Amniotic stem cell (primary cell): ENCODE data around the gene TCF12.

Experiments used
- DNase-seq: peaks from one replicate; lab custom pipeline; 2025; lab: John Stamatoyannopoulos, UW

The TCF12 gene

DNA sequence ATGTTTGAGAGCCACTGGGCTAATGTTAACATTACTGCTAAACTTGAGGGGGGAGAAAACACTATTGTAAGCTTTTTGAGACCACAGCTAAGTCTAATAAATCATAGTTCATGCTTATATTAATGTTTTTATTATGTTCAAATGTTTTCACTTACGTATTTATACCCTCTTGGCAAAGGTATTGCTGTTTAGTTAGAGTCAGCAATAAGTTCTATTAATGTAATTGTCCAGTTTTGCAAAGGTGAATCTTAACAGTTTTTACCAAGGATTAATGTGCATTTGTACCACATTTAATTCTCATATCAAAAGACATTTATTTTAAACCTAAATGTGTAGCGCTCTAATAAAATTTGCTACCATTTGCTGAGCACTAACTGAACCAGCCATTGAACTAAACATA is 251.2 kb downstream of the TCF12 start:
- no peak for DNase-seq

DNA sequence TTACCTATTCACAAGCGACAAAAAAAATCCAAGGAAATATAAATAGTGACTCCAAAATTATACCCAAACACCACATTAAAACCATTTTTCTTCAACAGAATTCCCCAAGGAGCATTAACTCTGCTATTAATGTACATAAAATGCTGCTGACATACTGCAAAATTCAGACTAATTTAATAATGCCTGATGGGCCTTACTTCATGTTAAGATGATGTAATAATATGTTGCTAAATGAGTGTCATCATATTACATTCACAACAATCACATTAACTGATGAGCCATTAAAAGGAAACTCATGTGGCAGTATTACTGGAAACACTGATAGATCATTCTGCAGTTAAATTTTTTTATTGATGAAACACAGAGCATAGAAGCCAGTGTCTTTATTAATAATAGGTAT is 253.0 kb downstream of the TCF12 start:
- no peak for DNase-seq

DNA sequence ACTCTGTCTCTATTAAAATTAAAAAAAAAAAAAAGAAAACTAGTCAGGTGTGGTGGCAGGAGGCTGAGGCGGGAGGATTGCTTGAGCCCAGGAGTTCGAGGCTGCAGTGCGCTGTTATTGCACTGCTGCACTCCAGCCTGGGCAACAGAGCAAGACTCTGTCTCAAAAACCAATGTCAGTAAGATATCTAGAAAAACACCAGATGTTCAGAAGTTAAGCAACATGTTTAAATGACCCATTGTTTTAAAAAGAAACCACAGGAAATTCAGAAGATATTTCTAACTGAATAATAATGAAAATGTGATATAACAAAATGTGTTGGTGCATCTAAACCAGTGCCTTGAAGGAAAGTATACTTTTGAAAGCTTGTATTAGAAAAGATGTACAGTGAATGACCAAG is 254.5 kb downstream of the TCF12 start:
- no peak for DNase-seq

DNA sequence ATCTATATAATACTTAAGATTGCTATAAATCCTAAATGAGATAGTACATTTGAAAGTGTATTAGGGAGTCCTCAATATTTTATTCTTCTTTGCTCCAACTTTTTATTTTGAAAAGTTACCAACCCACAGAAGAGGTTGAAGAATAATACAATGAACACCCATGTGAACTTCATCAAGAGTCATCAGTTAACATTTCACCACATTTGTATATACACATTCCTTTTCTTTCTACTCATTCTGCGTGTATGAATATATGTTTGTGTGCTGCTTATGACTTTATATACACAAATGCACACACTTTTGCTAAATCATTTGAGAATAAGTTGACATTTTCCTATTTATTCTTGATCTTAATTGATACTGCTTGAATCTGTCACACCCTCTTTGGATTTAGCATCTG is 264.6 kb downstream of the TCF12 start:
- DNase-seq, result no peak

DNA sequence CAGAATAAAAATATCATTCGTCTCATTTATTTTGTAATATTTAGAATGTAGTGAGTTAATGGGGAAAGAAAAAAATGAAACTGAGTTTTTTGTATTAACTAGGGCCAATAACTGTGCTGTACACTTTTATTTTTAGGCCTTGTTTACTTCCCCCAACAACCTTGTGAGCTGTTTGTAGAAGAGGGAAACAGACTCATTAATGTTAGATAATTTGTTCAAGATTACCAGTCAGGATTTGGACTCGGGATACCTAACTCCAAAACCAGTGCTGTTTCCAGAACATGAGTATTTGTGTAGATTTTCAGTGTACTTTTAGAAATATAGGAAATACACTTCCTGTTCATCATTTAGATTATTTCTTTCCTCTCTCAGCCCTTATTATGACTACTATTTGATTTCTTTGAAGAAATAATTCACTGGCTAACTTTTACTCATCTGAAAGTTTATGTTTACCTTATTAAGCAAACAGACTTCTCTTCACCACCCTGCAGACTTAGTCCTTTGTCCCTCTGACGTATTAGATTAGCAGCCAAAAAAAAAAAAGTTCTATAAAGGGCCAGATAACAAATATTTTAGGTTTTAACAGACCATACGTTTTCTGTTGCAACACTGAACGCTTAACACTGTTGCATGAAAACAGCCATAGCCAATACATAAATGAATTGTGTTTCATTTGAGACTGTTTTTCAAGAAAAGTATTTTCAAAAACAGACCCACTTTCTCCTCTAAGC is 265.3 kb downstream of the TCF12 start:
- no peak for DNase-seq

DNA sequence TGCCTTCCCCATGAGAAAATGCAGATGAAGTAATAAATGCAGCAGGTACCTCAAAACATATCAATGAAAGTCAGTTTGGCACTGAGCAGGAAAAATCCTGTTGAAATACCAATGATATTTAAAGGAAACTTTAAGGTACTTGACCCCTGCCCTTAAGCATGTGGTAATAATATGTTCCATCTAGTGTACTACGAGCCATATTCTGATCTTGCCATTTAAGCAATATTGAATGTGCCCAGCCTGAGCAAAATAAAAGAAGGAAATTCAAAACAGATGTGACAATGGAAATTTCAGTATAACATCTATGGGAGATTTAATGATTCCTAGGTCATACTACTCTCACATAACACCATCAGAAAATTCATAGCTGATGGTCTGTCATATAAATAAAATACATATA is 266.1 kb downstream of the TCF12 start:
- no peak for DNase-seq

DNA sequence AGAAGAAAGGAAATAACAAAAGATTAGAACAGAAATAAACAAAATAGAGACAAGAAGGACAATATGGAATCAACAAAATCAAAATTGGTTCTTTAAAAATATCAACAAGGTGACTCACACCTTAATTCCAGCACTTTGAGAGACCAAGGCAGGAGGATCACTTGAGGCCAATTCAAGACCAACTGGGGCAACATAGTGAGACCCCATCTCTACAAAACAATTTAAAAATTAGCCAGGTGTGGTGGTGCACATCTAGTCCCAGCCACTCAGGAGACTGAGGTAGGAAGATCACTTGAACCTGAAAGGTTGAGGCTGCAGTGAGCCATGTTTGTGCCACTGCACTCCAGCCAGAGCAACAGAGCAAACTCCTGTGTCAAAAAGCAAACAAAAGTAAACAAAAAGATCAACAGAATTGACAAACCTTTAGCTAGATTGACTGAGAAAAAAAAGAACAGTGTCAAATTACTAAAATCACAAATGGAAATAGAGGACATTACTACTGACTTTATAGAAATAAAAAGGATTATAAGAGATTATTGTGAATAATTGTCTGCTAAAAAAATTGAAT is 267.1 kb downstream of the TCF12 start:
- DNase-seq, result no peak

DNA sequence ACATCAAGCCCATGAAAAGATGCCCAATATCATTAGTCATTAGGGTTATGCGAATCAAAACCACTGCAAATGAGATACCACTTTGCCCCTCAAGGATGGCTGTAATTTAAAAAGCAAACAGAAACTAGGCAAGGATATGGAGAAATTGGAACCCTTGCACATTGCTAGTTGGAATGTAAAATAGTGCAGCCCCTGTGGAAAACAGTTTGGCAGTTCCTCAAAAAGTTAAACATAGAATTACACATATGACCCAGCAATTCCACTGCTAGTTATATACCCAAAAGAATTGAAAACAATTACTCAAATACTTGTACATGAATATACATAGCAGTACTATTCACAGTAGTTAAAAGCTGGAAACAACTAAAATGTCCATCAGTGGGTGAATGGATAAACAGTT is 271.0 kb downstream of the TCF12 start:
- no peak for DNase-seq

DNA sequence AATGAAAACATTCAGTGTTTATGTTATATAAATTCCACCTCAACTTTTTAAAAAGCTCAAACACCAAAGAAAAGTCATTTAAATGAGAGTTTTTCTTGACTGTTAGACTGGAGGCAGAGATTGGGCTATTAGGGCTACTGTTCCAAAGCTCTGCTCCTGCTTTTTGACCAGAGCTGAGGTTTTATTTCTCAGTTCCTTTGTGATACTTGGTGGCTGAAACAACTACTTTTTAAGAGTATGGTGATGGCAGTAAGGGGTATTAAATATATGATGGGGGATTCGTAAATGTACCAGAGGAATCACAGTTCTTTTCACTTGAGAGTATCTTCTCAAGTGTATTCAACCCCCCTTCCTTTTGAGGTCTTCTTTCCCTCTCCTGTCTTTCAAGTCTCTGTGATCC is 271.8 kb downstream of the TCF12 start:
- DNase-seq, result no peak

DNA sequence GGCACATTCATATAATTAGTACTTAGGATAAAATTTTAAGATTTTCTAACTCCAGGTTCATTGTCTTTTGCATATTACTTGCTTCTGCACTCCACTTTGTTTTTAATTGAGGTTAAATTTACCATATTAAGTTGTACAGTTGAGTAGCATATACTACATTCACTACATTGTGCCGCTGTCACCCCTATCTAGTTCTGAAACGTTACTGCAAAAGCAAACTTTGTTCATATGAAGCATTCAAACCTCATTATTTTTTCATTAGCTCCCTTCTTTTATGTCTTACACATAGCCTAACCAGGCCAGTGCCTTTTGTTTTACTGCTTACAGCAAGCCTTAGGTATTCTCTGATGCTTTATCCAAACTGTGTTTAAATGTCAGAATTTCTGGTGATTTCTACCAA is 274.7 kb downstream of the TCF12 start:
- no peak for DNase-seq

DNA sequence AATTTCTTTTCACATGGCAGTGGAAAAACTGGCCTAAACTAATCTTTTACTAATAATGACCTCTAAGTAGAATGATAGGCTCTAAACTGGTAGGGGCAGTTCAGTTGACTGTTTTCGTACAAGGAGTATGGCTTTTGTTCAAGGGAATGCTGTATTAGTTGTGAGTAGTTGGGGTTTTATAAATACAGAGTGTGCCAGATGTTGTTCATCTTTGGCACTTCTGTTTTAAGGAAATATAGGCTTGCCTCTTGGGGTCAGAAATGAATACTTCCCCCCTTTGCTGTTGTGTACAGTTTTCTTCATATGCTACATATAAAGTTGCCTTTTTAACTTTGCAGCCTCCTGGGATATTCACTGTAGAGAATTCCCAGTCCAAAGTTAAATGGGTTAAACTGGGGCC is 276.9 kb downstream of the TCF12 start:
- DNase-seq, result no peak

DNA sequence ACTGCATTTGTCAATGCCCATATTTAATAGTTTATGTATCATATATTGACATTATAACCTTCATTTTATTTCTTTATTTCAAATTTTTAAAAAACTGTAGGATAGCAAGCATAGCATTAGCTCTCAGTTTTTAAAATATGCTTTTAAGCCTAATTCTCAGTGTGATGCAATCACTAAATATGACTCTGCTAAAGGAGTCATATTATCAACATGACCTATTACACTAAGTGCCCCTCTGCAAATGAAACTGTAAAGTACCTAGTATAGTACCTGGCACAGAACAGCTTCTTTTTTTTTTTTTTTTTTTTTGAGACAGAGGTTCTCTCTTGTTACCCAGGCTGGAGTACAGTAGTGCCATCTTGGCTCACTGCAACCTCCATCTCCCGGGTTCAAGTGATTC is 278.4 kb downstream of the TCF12 start:
- no peak for DNase-seq

DNA sequence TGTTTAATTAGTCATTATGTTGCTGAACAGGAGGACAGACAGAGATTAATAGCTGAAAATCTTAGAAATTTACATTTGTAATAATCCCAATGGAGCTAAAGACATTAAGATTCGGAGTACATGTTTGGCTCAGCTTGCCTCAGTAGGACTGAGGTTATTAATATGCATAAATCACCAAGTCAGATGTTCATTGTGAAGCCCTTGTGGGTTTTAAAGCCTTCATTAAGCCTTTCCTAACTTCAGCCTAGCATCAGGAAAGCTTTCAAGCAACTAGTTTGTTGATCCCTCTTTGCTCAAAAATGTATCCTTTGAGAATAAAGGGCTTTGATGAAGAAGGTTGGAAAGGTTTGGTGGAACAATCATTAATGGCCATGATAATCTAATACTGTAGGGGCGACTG is 279.7 kb downstream of the TCF12 start:
- DNase-seq, result no peak

DNA sequence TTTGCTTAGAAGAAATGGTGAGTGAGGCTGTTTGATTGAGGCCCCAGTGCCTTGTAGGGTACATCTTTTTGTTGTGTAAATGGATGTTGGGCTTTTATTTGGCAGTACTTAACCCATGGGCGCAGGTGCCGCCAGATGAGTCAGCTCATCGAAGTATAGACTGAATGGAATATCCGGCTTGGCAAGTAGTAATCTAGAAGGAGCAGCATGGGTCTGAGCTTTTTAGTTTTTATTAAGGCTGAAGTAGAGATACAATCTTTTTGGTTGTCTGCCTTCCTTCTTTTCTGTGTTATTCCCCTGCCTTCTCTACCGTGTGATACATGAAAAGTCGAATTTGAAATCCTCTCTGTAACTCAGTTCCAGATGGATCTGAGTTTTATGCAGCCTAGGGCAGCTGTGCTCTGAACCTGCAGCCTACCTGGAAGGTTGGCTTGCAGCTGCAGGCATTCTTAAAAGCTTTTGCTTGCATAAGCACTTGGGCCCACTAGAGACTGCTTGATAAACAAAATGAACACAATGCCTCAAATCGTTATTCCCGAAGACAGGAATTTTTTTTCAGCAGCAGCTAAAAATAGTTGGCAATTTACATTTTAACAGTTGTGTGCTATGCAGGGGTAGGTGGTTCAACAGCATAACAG is 280.3 kb downstream of the TCF12 start:
- no peak for DNase-seq

DNA sequence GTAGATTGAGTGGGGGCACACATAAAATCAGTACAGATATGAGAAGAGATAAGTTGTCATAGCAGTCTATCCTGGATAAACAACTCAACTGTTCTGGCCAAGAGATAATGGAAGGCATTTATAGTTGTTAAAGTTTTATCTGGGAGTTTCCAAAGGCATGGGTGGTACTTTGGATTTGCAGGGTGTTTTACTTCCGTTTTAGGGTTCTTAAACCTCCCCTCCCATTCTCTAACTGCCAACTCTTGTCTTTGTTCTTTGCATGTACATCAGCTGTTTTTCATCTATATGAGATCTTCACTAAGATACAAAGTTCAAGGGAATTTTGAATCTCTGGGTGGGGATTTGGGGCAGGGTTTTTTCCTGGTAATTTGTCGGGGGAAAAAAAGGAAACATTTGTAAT is 283.1 kb downstream of the TCF12 start:
- DNase-seq, result no peak

DNA sequence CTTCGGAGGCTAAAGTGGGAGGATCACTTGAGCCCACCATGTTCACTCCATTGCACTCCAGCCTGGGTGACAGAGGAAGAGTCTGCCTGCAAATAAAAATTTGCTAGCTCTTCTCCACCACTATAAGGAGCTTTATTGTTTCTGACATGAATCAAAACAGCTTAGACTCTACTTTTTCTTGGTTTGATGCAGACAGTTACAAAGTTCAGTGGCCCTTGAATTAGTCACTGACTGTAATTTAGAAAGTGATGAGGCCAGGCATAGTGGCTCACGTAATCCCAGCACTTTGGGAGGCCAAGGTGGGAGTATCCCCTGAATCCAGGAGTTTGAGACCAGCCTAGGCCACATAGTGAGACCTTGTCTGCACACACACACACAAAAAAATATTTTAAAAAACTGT is 285.5 kb downstream of the TCF12 start:
- DNase-seq, result no peak

DNA sequence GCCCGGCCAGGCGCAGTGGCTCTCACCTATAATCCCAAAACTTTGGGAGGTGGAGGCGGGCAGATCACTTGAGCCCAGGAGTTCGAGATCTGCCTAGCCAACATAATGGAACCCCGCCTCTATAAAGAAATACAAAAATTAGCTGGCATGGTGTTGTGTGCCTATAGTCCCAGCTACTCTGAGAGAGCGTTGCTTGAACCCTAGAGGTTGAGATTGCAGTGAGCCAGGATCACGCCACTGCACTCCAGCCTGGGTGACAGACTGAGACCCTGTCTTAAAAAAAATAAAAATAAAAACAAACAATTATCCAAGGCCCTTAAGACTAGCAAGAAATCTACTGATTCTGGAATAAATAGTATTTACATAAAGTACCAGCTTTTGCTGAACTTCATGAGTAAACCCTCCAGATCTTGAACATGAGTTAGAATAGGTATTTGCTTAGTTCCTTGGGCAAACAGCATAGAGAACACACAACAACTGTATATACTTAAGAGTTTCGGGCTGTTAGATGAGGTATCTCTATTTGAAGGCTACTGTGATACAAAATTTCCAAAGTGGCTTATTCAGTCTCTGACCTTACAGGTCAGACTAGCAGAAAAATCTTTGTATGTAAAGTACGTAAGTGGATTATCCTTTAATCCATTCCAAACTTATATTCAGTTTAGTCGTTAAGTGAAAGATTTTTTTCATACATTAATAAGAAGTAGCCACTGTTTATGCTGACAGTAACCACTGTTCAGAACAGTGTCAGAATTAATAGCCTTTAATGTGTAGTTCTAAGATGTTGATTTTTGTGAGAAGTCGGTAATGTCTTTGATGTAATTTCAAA is 286.8 kb downstream of the TCF12 start:
- no peak for DNase-seq

DNA sequence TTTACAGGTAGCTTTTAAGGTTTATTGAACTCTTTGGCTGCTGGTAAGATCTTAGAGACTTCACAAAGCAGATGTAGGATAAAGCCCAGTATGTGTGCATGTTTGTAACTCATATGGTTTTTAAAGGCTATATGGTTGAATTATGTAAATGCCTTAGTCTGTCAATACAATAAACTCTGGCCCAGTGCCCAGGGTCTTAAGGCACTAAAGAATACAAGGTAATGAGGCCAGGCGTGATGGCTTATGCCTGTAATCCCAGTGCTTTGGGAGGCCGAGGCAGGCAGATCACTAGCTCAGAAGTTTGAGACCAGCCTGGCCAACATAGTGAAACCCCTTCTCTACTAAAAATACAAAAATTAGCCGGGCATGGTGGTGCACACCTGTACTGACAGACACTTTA is 287.6 kb downstream of the TCF12 start:
- no peak for DNase-seq

DNA sequence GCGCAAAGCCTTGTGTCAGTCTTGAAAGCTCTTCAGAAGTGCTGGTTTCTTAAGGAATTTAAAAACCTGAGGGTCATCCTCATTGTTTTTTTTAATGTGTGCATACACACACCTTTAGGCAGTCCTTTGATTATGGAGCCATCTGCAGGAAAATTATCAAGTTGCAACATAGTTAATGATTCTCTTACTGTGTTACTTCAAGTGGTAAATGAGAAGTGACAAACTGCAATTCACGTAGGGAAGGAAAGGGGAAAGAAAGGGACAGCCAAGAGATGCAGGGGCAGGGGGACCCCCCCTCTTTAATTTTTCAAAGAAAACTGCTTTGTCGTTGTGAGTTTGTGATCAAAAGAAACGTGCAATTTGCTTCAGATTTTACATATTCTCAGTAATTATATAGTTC is 295.4 kb downstream of the TCF12 start:
- DNase-seq, result no peak

DNA sequence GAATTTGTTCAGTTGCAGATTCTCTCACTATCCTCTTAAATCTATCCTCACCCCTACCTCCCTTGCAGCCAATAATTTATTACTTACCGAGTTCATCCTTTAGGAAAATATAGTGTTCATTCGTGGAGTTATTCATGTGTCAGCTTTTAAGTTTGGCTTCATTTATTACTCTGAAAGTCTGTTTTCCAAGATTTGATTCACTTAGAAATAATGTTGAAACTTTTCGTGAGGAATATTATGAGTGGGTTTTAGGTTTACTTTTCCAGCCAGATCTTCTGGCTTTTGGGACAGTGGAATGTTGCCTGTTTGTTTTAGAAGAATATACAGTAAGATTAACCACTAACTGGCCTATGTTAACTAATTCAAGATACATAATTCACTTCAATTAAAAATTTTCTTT is 296.9 kb downstream of the TCF12 start:
- DNase-seq, result no peak

DNA sequence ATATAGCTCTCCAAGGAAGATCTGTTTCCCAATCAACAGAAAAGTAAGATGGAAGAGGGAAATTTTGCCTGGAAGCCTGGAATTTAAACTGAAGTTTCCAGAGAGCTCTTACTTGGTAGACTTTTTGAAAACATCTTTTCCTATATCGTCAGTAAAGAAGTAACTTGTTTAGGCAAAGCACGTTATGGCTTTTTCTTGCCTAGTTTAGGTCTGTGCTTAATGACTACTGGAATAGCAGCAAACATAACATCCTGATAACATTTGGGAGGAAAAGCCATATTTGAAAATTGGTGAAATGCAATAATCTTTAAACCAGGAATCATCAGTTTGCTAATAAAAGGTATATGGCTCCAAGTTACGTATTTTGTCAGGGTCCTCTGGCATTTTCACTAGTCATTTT is 297.4 kb downstream of the TCF12 start:
- no peak for DNase-seq

DNA sequence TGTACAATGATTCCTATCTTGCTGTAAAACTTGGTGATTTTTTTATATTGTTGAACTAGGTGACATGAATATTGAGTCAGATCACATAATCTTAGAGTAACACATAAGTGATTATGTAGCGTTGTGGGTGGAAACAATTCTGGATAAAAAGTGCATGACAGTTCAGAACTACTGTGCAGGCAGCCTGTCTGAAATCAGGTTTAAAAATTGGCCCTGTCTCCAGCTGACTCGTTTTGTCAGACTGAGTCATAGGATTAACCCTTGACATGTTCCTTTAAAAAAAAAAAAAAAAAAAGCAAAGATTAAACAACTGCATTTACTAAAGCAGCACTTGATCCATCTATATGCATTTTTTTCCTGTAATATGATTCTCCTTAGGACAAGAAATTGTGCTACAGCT is 297.8 kb downstream of the TCF12 start:
- DNase-seq, result peak; percentile 49
